Stomach smooth muscle (tissue), 2 donors: ENCODE results near the gene SYNGR3.

Experiments used
- H3K27ac ChIP-seq: one replicate; pipeline ENCODE4 v1.7.0; 2013; ENCODE audit warnings: mild to moderate bottlenecking, low read length, inconsistent platforms
- H3K27me3 ChIP-seq, 2 donors: one replicate each; pipeline ENCODE4 v1.7.0; 2013; ENCODE audit warnings: low read length in 2 of 2; ENCODE audit not compliant: insufficient read depth in 2 of 2, control insufficient read depth in 1 of 2
- H3K36me3 ChIP-seq, 2 donors: one replicate each; pipeline ENCODE4 v1.7.0; 2013; ENCODE audit warnings: low read length in 2 of 2; ENCODE audit not compliant: control insufficient read depth in 2 of 2, insufficient read depth in 2 of 2
- H3K4me1 ChIP-seq: one replicate; pipeline ENCODE4 v1.7.0; 2013; ENCODE audit warnings: low read length; ENCODE audit not compliant: control insufficient read depth, insufficient read depth
- H3K4me3 ChIP-seq, 2 donors: one replicate each; pipeline ENCODE4 v1.7.0; 2013; ENCODE audit warnings: low read length in 2 of 2
- H3K9ac ChIP-seq, 2 donors: one replicate each; pipeline ENCODE4 v1.7.0; 2013; ENCODE audit warnings: low read length in 2 of 2, mild to moderate bottlenecking in 1 of 2
- H3K9me3 ChIP-seq, 2 donors: one replicate each; pipeline ENCODE4 v1.7.0; 2013; ENCODE audit warnings: low read length in 2 of 2; ENCODE audit not compliant: control insufficient read depth in 2 of 2
- donor health status: healthy.
- donor health status: Pancreatic carcinoma.

SYNGR3 gene

GRCh38 chr16:2040787-2041522, 51.2 kb downstream of the SYNGR3 start:
- H3K9ac ChIP-seq: no peak overlapping the region
- peaks cover 54% of the 10 kb centered on the region for H3K4me1 ChIP-seq
- no peak overlapping the region for H3K27ac ChIP-seq

GRCh38 chr16:2042171-2042985, 52.6 kb downstream of the SYNGR3 start:
- Histone ChIP-seq H3K27ac (no peak overlapping the region), H3K36me3 (peaks cover 0 to 2% of the 10 kb centered on the region in 2 donors), H3K4me3 (no peak overlapping the region), H3K27me3 (no peaks in the 10 kb centered on the region), H3K4me1 (peaks cover 54% of the 10 kb centered on the region), H3K9me3 (no peaks in the 10 kb centered on the region), H3K9ac (no peak overlapping the region)

More at GRCh38 chr16:2040787-2041522, 51.2 kb downstream of the SYNGR3 start:
- H3K9me3 ChIP-seq: no peaks in the 10 kb centered on the region
- H3K27me3 ChIP-seq: no peaks in the 10 kb centered on the region
- peaks cover 0 to 2% of the 10 kb centered on the region in 2 donors for H3K36me3 ChIP-seq
- no peak overlapping the region for H3K4me3 ChIP-seq

GRCh38 chr16:2042986-2043666, 53.4 kb downstream of the SYNGR3 start:
- H3K9me3 ChIP-seq: no peaks in the 10 kb centered on the region
- no peaks in the 10 kb centered on the region for H3K27me3 ChIP-seq
- peaks cover 0 to 2% of the 10 kb centered on the region in 2 donors for H3K36me3 ChIP-seq
- H3K27ac ChIP-seq: no peak overlapping the region
- no peak overlapping the region for H3K4me3 ChIP-seq
- peaks cover 50% of the 10 kb centered on the region for H3K4me1 ChIP-seq
- H3K9ac ChIP-seq: no peak overlapping the region
